DOHH2 (cell line): ENCODE measurements around the gene C6orf89.

Experiments
- H3F3A ChIP-seq: fragments of 200-600 bp; sonication (generic), shearing (Covaris generic); 2 replicates; pipeline ENCODE4 v1.6.0; 2016; ENCODE audit warnings: antibody characterized with exemption, mild to moderate bottlenecking; ENCODE audit not compliant: control insufficient read depth, insufficient read depth
- H3K27ac ChIP-seq: fragments of 200-600 bp; sonication (generic); 2 replicates; pipeline ENCODE4 v1.5.1; 2014; ENCODE audit warnings: low read depth, mild to moderate bottlenecking, low read length, moderate library complexity
- H3K27me3 ChIP-seq: fragments of 200-600 bp; sonication (generic); 2 replicates; pipeline ENCODE4 v1.6.1; 2014; ENCODE audit warnings: mild to moderate bottlenecking, low read length, mixed read lengths; ENCODE audit not compliant: control insufficient read depth
- H3K36me3 ChIP-seq: fragments of 200-600 bp; sonication (generic); 2 replicates; pipeline ENCODE4 v1.6.1; 2014; ENCODE audit warnings: mild to moderate bottlenecking, low read length, moderate library complexity, mixed read lengths; ENCODE audit not compliant: control insufficient read depth
- H3K4me1 ChIP-seq: fragments of 200-600 bp; sonication (generic); 2 replicates; pipeline ENCODE4 v1.6.1; 2014; ENCODE audit warnings: mild to moderate bottlenecking, low read length, mixed read lengths; ENCODE audit not compliant: control insufficient read depth
- H3K4me2 ChIP-seq: fragments of 200-600 bp; sonication (generic); 2 replicates; pipeline ENCODE4 v1.6.0; 2014; ENCODE audit warnings: mild to moderate bottlenecking, low read length, moderate library complexity
- H3K4me3 ChIP-seq: fragments of 200-600 bp; sonication (generic); 2 replicates; pipeline ENCODE4 v1.5.1; 2014; ENCODE audit warnings: mild to moderate bottlenecking, low read length, mixed read lengths
- H3K79me2 ChIP-seq: fragments of 200-600 bp; sonication (generic); 2 replicates; pipeline ENCODE4 v1.6.1; 2014; ENCODE audit warnings: mild to moderate bottlenecking, low read length, mixed read lengths; ENCODE audit not compliant: control insufficient read depth
- H3K9me2 ChIP-seq: fragments of 200-600 bp; sonication (generic); replicated peaks from 2 replicates; pipeline ENCODE4 v1.6.1; 2014; ENCODE audit warnings: mild to moderate bottlenecking, low read length, mixed read lengths; ENCODE audit not compliant: control insufficient read depth
- H3K9me3 ChIP-seq: fragments of 200-600 bp; sonication (generic); 2 replicates; pipeline ENCODE4 v1.6.1; 2014; ENCODE audit warnings: antibody characterized with exemption, low read length, mixed read lengths; ENCODE audit not compliant: control insufficient read depth, insufficient read depth
- H4K20me1 ChIP-seq: fragments of 200-600 bp; sonication (generic); 2 replicates; pipeline ENCODE4 v1.6.0; 2014; ENCODE audit warnings: low read depth, mild to moderate bottlenecking, antibody characterized with exemption, low read length, moderate library complexity; ENCODE audit not compliant: control insufficient read depth, insufficient read depth
- EZH2phosphoT487 ChIP-seq: fragments of 200-600 bp; sonication (generic); IDR thresholded peaks from 2 replicates; pipeline ENCODE4 v1.6.1; 2017; ENCODE audit warnings: borderline replicate concordance, mild to moderate bottlenecking, antibody characterized with exemption, low read length, moderate library complexity, mixed read lengths
- TF ChIP-seq, protein P1 (sequence below): fragments of 200-600 bp; sonication (generic); IDR thresholded peaks from one replicate; pipeline ENCODE4 v1.5.1; 2014; ENCODE audit warnings: antibody characterized with exemption, mild to moderate bottlenecking, low read depth, low read length; ENCODE audit not compliant: poor library complexity, severe bottlenecking

C6orf89 gene

DNA sequence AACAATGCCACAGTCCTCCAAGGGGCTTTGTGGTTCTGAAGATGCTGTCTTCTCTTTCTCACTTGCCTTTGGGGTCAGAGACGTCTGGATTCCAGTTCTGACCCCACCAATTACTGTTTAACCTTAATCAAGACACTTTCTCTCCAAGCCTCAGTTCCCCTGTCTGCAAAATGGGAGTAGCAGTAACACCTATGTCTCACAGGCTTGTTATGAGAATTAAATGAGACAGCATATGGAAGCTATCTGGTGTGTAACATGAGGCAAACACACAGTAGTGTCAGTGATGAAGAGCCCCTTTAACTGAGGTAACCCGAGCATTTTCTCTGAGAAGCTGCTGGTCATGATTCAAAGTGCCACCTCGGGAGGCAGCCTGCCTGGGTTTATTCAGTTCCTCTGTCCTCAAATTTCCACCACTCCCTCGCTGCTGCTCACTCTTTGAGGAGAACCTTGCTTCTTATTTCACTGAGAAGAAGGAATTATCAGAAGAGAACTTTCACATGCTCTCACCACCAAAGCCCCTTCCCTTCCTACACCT lies 22.8 kb upstream of the C6orf89 start:
- H3K36me3 ChIP-seq, result peaks cover 84% of the 10 kb centered on the region
- H3K79me2 ChIP-seq, result peaks cover 96% of the 10 kb centered on the region
- no peaks in the 10 kb centered on the region for H3K9me2 ChIP-seq
- H3K4me1 ChIP-seq, result peaks cover 11% of the 10 kb centered on the region
- no peak overlapping the region for H3K4me3 ChIP-seq
- H3K27ac ChIP-seq, result no peak overlapping the region
- no peaks in the 10 kb centered on the region; the same call in 1 of the 2 replicates for H3F3A ChIP-seq
- no peak overlapping the region for H3K4me2 ChIP-seq
- no peaks in the 10 kb centered on the region for H3K27me3 ChIP-seq
- TF ChIP-seq, protein P1, sequence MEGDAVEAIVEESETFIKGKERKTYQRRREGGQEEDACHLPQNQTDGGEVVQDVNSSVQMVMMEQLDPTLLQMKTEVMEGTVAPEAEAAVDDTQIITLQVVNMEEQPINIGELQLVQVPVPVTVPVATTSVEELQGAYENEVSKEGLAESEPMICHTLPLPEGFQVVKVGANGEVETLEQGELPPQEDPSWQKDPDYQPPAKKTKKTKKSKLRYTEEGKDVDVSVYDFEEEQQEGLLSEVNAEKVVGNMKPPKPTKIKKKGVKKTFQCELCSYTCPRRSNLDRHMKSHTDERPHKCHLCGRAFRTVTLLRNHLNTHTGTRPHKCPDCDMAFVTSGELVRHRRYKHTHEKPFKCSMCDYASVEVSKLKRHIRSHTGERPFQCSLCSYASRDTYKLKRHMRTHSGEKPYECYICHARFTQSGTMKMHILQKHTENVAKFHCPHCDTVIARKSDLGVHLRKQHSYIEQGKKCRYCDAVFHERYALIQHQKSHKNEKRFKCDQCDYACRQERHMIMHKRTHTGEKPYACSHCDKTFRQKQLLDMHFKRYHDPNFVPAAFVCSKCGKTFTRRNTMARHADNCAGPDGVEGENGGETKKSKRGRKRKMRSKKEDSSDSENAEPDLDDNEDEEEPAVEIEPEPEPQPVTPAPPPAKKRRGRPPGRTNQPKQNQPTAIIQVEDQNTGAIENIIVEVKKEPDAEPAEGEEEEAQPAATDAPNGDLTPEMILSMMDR, result no peak
- no peak for TF ChIP-seq EZH2phosphoT487
- peaks cover 3% of the 10 kb centered on the region; the same call in 1 of the 2 replicates for H4K20me1 ChIP-seq
- no peaks in the 10 kb centered on the region for H3K9me3 ChIP-seq

DNA sequence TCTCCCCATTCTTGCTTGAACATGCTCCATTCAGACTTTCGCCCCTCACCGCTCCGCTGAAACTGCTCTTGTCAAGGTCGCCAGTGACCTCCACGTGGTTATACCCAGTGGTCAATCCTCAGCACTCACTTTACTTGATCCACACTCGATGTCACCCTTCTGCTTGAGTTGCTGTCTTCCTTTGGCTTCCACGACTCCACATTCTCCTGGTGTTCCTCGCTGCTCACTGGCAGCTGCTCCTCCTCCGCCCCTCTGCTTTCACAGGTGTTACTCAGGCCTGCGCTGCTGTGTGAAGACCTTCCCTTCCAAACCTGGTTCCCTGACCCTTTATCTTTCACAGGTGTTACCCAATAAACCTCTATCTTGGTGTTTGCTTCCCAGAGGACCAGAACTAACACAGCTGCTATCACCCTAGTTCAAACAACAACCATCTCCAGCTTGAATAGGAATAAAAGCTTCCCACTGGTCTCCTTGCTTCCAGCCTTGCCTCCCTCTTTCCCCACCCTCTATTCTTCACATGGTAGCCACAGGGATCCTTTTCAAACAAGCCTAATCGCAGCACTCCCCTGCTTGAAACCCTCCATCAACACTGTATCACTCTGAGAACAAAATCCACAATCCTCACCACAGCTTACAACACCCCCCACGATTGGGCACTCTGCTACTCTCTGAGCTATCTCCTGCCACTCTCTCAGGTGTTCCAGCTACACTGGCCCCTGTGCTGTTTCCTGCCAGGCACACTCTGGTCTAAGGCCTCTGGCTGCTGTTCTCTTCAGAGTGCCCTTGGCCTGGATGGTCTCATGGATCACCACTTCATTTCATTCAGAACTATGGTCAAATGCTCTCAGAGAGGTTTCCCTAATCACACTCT lies 21.8 kb upstream of the C6orf89 start:
- H3K27ac ChIP-seq, result no peak overlapping the region
- no peaks in the 10 kb centered on the region; the same call in 1 of the 2 replicates for H3F3A ChIP-seq
- no peak overlapping the region for H3K4me2 ChIP-seq
- peaks cover 3% of the 10 kb centered on the region; the same call in 1 of the 2 replicates for H4K20me1 ChIP-seq
- no peaks in the 10 kb centered on the region for H3K9me3 ChIP-seq
- peaks cover 84% of the 10 kb centered on the region for H3K36me3 ChIP-seq
- H3K4me1 ChIP-seq, result peaks cover 11% of the 10 kb centered on the region
- no peaks in the 10 kb centered on the region for H3K27me3 ChIP-seq
- no peak for TF ChIP-seq EZH2phosphoT487
- TF ChIP-seq, protein P1, result no peak
- no peaks in the 10 kb centered on the region for H3K9me2 ChIP-seq
- peaks cover 97% of the 10 kb centered on the region for H3K79me2 ChIP-seq
- no peak overlapping the region for H3K4me3 ChIP-seq

DNA sequence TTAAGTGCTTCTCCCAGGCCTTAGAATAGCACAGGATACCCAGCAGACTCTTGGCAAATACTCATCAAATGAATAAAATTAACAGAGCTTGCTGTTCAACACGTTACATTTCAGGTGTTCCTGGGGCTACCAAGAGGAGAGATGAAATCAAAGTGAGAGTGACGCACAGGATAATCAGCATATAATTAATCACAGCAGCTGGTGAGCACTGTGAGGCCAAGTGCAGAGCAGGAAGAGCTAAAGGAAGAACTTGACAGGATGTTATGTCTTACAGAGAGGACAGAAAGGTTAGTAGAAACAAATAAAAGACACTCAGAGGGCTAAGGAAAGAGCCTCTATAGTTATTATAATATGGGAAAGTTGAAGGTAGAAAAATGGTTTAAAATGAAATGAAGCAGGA lies 19.9 kb upstream of the C6orf89 start:
- H3K79me2 ChIP-seq, result peaks cover 99% of the 10 kb centered on the region
- TF ChIP-seq, protein P1, result no peak
- no peak for TF ChIP-seq EZH2phosphoT487
- H3K9me2 ChIP-seq, result no peaks in the 10 kb centered on the region
- H3K9me3 ChIP-seq, result no peaks in the 10 kb centered on the region
- no peaks in the 10 kb centered on the region; the same call in 1 of the 2 replicates for H3F3A ChIP-seq
- peaks cover 92% of the 10 kb centered on the region for H3K36me3 ChIP-seq
- H3K4me3 ChIP-seq, result no peak overlapping the region
- H3K4me2 ChIP-seq, result no peak overlapping the region
- no peak overlapping the region for H3K27ac ChIP-seq
- peaks cover 3% of the 10 kb centered on the region; the same call in 1 of the 2 replicates for H4K20me1 ChIP-seq
- H3K27me3 ChIP-seq, result no peaks in the 10 kb centered on the region
- H3K4me1 ChIP-seq, result peaks cover 11% of the 10 kb centered on the region
